Fibroblast of lung (primary cell): ENCODE measurements around the gene NPHP4. TPM values are rescaled to one million over a fixed set of nuclear protein-coding genes. Genes with fewer than 3 reads are reported as not detected.

Source experiments
- DNase-seq, 2 donors: peaks; one replicate each; pipeline versions ENCODE4 v3.0.0 to v3.0.0-alpha.2; 2010; ENCODE audit warnings: low read depth in 2 of 2
- H2AFZ ChIP-seq: 2 replicates; pipeline ENCODE4 v1.5.1; 2012; ENCODE audit warnings: low read length, control low read depth, inconsistent platforms
- H3K27ac ChIP-seq: 2 replicates; pipeline ENCODE4 v1.5.1; 2011; ENCODE audit warnings: low read length, control low read depth; ENCODE audit not compliant: insufficient read depth
- H3K27me3 ChIP-seq: 2 replicates; pipeline ENCODE4 v1.5.1; 2011; ENCODE audit warnings: mild to moderate bottlenecking, low read length; ENCODE audit not compliant: control insufficient read depth, insufficient read depth
- H3K36me3 ChIP-seq: 2 replicates; pipeline ENCODE4 v1.5.1; 2011; ENCODE audit warnings: low read length; ENCODE audit not compliant: control insufficient read depth, insufficient read depth
- H3K4me1 ChIP-seq: 2 replicates; pipeline ENCODE4 v1.5.1; 2011; ENCODE audit warnings: low read length; ENCODE audit not compliant: control insufficient read depth, insufficient read depth; ENCODE audit errors: extremely low read depth
- H3K4me2 ChIP-seq: 2 replicates; pipeline ENCODE4 v1.5.1; 2011; ENCODE audit warnings: low read length, control low read depth; ENCODE audit not compliant: insufficient read depth; ENCODE audit errors: extremely low read depth
- H3K4me3 ChIP-seq, 4 experiments: fragments of 200-600 bp in 1 of 4; sonication (generic) in 1 of 4; replicated peaks in 1 of 4; 2 replicates each; pipeline ENCODE4 v1.5.1; 2011 to 2016; ENCODE audit warnings: low read length in 4 of 4, low read depth in 3 of 4, mild to moderate bottlenecking in 3 of 4, control low read depth in 2 of 4, inconsistent platforms in 1 of 4, mixed read lengths in 1 of 4; ENCODE audit not compliant: insufficient read depth in 1 of 4; ENCODE audit errors: control extremely low read depth in 1 of 4
- H3K79me2 ChIP-seq: 2 replicates; pipeline ENCODE4 v1.5.1; 2012; ENCODE audit warnings: mild to moderate bottlenecking, low read length, inconsistent platforms; ENCODE audit not compliant: control insufficient read depth, insufficient read depth
- H3K9ac ChIP-seq: 2 replicates; pipeline ENCODE4 v1.5.1; 2011; ENCODE audit warnings: mild to moderate bottlenecking, low read length, control low read depth; ENCODE audit not compliant: insufficient read depth
- H3K9me3 ChIP-seq: 2 replicates; pipeline ENCODE4 v1.5.1; 2012; ENCODE audit warnings: low read depth, low read length; ENCODE audit not compliant: control insufficient read depth, insufficient read depth
- H4K20me1 ChIP-seq: 2 replicates; pipeline ENCODE4 v1.5.1; 2011; ENCODE audit warnings: low read length; ENCODE audit not compliant: control insufficient read depth, insufficient read depth; ENCODE audit errors: extremely low read depth
- CTCF ChIP-seq, 2 donors: IDR thresholded peaks in 1 of 2; conservative IDR thresholded peaks in 1 of 2; 1 replicate in 1 of 2; 2 replicates in 1 of 2; pipeline ENCODE4 v1.5.1; 2011 to 2012; ENCODE audit warnings: low read length in 2 of 2, control low read depth in 1 of 2, inconsistent platforms in 1 of 2, low read depth in 1 of 2, mild to moderate bottlenecking in 1 of 2
- EZH2 ChIP-seq: IDR thresholded peaks from 2 replicates; pipeline ENCODE4 v1.5.1; 2012; ENCODE audit warnings: low read length, control low read depth, mild to moderate bottlenecking; ENCODE audit errors: missing control alignments
- polyA plus RNA-seq, 2 donors: library from polyadenylated mRNA; depleted of rRNA in 1 of 2; stranded (reverse) in 1 of 2; unstranded in 1 of 2; fragments of >200 nt; gene quantifications; 2 replicates each; pipeline ENCODE4 v1.2.1, GENCODE V29; 2011 to 2012; ENCODE audit warnings: missing spikeins in 1 of 2
- total RNA-seq: library from RNA; depleted of rRNA; stranded (reverse); fragments of >200 nt; gene quantifications from 2 replicates; pipeline ENCODE4 v1.2.1, GENCODE V29; 2014

NPHP4 gene
- total and polyA plus RNA-seq, 2 donors (not counting 1 experiment from before 2014, with no cell fraction given), result 1.5 to 4.0 TPM

DNA sequence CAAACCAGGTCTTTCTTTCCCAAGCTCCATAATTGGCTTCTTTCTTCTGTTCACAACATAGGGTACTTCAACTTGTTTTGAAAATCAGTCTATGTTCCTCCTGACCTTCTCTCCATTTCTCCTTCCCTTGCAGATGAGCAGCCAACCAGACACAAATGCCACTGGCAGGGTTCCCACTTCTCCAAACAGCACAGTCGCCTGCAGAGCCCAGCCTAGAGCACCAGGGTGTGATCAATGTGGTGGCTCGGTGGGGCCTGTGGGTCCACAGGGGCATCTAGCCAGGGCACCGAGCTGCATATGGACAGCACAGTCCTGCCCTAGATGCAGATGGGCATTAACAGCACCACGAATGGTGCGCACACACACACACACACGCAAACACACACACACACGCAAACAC is 112.8 kb downstream of the NPHP4 start:
- Histone ChIP-seq H3K27ac (no peak overlapping the region), H3K9me3 (no peaks in the 10 kb centered on the region), H3K9ac (no peak overlapping the region), H3K4me2 (no peak overlapping the region), H4K20me1 (no peaks in the 10 kb centered on the region), H3K4me3 (no peak overlapping the region), H3K79me2 (no peaks in the 10 kb centered on the region), H2AFZ (no peak overlapping the region), H3K36me3 (no peaks in the 10 kb centered on the region), H3K27me3 (no peaks in the 10 kb centered on the region), H3K4me1 (no peaks in the 10 kb centered on the region)
- no peak for DNase-seq
- TF ChIP-seq EZH2 (no peak), CTCF (conservative IDR thresholded peaks at IDR 0.05 in 1 of 2, IDR thresholded peaks at IDR 0.05 in 1 of 2; ENCODE audit: low read depth in 1 of 2, low read length in 2 of 2) (no peak)

GRCh38 chr1:5878971-5879370 is 113.3 kb downstream of the NPHP4 start:
- Histone ChIP-seq H3K79me2 (no peaks in the 10 kb centered on the region), H3K4me3 (no peak overlapping the region), H3K36me3 (no peaks in the 10 kb centered on the region), H3K27me3 (no peaks in the 10 kb centered on the region), H3K9ac (no peak overlapping the region), H3K9me3 (no peaks in the 10 kb centered on the region), H3K4me1 (no peaks in the 10 kb centered on the region), H3K4me2 (no peak overlapping the region), H4K20me1 (no peaks in the 10 kb centered on the region), H3K27ac (no peak overlapping the region), H2AFZ (no peak overlapping the region)
- DNase-seq, result no peak
- no peak for TF ChIP-seq CTCF (conservative IDR thresholded peaks at IDR 0.05 in 1 of 2, IDR thresholded peaks at IDR 0.05 in 1 of 2; ENCODE audit: low read depth in 1 of 2, low read length in 2 of 2)
- TF ChIP-seq EZH2, result no peak

GRCh38 chr1:5877683-5878530 is 114.3 kb downstream of the NPHP4 start:
- Histone ChIP-seq H3K9ac (no peak overlapping the region), H3K4me2 (no peak overlapping the region), H3K4me3 (no peak overlapping the region), H3K27ac (no peak overlapping the region), H3K27me3 (no peaks in the 10 kb centered on the region), H3K4me1 (no peaks in the 10 kb centered on the region), H4K20me1 (no peaks in the 10 kb centered on the region), H3K79me2 (no peaks in the 10 kb centered on the region), H3K9me3 (no peaks in the 10 kb centered on the region), H2AFZ (no peak overlapping the region), H3K36me3 (no peaks in the 10 kb centered on the region)
- TF ChIP-seq EZH2 (no peak), CTCF (conservative IDR thresholded peaks at IDR 0.05 in 1 of 2, IDR thresholded peaks at IDR 0.05 in 1 of 2; ENCODE audit: low read depth in 1 of 2, low read length in 2 of 2) (no peak)
- no peak for DNase-seq
